ENCODE results near the gene IFIT5.

Gene IFIT5

DNA sequence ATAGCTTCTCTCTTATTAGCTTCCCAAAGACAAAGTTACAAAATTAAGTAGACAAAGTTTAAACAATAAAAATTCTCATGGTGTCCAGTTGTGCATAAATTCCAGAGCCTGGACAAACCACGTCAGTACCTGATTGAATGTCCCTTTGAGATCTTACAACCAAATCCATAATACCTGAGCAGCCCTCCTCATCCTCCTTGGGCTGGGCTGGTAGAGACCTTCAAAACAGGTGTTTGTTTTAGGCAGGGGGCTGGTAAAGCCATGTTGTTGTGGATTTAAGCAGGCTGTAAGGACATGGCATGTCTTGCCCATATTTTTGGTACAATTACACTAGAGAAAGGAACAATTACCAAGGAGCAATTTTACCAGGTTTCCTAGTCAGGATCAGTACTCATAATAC, 2.1 kb downstream of the IFIT5 start:
- TF ChIP-seq, protein P1, sequence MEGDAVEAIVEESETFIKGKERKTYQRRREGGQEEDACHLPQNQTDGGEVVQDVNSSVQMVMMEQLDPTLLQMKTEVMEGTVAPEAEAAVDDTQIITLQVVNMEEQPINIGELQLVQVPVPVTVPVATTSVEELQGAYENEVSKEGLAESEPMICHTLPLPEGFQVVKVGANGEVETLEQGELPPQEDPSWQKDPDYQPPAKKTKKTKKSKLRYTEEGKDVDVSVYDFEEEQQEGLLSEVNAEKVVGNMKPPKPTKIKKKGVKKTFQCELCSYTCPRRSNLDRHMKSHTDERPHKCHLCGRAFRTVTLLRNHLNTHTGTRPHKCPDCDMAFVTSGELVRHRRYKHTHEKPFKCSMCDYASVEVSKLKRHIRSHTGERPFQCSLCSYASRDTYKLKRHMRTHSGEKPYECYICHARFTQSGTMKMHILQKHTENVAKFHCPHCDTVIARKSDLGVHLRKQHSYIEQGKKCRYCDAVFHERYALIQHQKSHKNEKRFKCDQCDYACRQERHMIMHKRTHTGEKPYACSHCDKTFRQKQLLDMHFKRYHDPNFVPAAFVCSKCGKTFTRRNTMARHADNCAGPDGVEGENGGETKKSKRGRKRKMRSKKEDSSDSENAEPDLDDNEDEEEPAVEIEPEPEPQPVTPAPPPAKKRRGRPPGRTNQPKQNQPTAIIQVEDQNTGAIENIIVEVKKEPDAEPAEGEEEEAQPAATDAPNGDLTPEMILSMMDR (IDR thresholded peaks at IDR 0.05; ENCODE audit: control extremely low read depth, extremely low read depth, low read depth, missing control alignments), result no peak
- no peak for DNase-seq (ENCODE audit: extremely low spot score)
- CTCF ChIA-PET, result interaction anchor here (1.4 to 3.1 kb wide), 4 partner anchors 10 to 170 kb away, joined by 3 to 8 read pairs (median 4); no protein-coding TSS in a partner anchor
- POLR2A ChIA-PET, result no interaction called here

DNA sequence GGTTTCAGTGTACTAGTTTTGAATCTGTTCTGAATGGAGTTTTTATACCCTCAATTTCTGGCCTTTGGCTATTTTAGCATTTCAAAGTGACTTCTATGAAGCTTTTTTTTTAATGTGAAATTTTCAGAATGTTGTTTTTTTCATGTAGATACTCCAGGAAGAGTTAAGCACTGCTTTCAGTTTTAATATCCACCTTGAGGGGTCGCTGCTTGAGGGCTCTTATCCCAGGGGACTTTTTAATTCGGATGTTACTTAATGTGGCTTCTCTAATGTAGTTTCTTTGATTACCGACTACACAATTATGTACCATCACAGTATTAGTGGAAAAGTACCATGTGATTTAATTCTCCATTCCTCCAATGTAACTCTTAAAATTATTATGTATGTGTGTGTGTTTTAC, 5.2 kb downstream of the IFIT5 start:
- TF ChIP-seq, protein P1 (IDR thresholded peaks at IDR 0.05; ENCODE audit: control extremely low read depth, extremely low read depth, low read depth, missing control alignments), result no peak
- ChIA-PET CTCF (interaction anchor here (1.1 to 2.3 kb wide), 4 partner anchors 11 to 50 kb away, joined by 3 to 11 read pairs (median 4); no protein-coding TSS in a partner anchor), POLR2A (no interaction called here)
- no peak for DNase-seq (ENCODE audit: extremely low spot score)

DNA sequence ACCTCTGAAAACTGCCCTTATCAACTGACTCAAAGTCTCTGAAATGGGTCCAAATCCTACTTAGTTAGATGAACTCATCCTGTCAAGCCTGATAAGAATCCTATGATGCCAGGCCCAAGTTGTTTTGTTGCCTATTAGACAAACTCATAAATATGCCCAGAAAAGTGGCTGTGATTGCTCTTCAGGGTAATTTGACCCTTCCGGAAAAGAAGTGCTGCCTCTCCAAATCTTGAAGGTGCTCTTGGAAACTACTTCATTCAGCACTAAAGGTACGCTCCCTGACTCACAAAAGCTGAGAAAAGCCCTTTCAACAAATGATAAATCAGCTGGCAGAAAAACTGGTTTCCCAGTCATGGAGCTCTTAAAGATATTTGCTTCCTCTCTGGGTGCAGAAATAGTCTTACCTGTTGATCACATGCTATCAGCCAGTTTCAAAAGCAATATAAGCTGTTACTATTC, 6.7 kb downstream of the IFIT5 start:
- TF ChIP-seq, protein P1 (IDR thresholded peaks at IDR 0.05; ENCODE audit: control extremely low read depth, extremely low read depth, low read depth, missing control alignments), result no peak
- POLR2A ChIA-PET, result no interaction called here
- no peak for DNase-seq (ENCODE audit: extremely low spot score)
- CTCF ChIA-PET, result no interaction called here

DNA sequence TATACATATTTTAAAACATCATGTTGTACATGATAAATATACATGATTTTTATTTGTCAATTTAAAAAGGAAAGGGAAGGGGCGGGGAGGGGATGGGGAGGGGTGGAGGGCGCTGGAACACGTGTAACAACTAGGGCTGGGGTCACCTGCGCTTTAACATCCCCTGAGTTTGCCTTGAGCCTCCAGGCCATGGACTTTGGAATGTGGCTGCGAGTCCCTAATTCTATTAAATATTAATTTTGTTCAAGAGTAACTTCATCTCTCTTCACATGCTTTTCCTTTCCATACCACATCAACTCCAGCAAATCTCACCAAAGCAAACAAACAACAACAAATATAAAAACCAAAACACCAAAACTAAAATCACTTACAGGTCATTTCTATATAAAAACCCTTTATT, 10.6 kb downstream of the IFIT5 start:
- CTCF ChIA-PET, result no interaction called here
- TF ChIP-seq, protein P1 (IDR thresholded peaks at IDR 0.05; ENCODE audit: control extremely low read depth, extremely low read depth, low read depth, missing control alignments), result no peak
- POLR2A ChIA-PET, result no interaction called here
- DNase-seq (ENCODE audit: extremely low spot score), result no peak

DNA sequence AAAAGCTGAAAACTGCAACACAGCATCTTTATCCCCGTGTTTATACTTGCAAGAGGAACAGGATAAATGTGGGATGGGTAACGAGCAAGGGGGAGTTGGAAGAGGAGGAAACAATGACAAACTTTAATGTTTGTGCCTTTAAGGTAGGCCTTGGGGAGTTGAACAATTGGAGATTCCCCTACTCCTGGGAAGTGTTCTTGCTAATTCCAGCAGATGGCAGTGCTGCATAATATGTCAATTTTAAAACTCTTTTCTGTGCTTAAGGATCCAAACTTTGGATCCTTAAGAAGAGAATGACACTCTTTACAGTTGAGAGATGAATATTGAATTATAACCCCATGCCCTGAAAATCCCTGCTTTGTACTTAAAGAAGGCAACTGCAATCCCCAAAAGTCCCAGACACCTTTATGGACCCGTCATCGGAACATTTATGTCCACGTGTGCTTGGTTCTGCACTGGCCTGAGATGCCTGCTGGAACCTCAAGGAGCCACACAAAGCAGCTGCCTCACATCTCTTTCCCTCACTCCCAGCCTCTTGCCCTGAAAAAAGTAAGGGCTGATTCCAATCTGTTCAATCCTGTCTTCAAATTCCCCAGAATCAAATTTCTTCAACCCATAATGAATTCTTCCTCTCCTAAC, 12.0 kb downstream of the IFIT5 start:
- ChIA-PET CTCF (interaction anchor here (0.6 kb wide), 1 partner anchor 10 kb away, joined by 3 read pairs; no protein-coding TSS in a partner anchor), POLR2A (no interaction called here)
- TF ChIP-seq, protein P1 (IDR thresholded peaks at IDR 0.05; ENCODE audit: control extremely low read depth, extremely low read depth, low read depth, missing control alignments), result peak; percentile 79
- peak; percentile 44 for DNase-seq (ENCODE audit: extremely low spot score)

DNA sequence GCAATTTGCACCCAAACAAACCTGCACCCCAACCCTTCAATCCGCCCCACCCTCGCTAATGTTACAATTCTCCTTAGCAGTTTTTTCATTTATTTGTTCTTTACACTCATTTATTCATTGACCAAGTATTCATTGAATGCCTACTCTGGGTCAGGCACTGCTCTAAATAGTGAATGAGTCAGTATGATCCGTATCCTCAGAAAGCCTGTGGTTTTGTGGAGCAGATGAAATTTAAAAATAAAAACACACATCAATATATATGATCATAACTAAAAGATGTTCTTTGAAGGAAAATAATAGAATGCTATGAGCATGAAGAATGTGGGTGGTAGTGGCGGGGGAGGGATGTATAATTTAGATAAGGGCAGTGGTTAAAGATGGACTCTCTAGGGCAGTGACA, 13.3 kb downstream of the IFIT5 start:
- CTCF ChIA-PET, result interaction anchor here (1.0 to 2.0 kb wide), 3 partner anchors 9 to 135 kb away, joined by 4 to 6 read pairs (median 5); no protein-coding TSS in a partner anchor
- POLR2A ChIA-PET, result no interaction called here
- TF ChIP-seq, protein P1 (IDR thresholded peaks at IDR 0.05; ENCODE audit: control extremely low read depth, extremely low read depth, low read depth, missing control alignments), result no peak
- no peak for DNase-seq (ENCODE audit: extremely low spot score)
